CD8-positive, alpha-beta memory T cell (primary cell): Measurements from ENCODE around the gene SLC5A10. TPM values are rescaled to one million over a fixed set of nuclear protein-coding genes. Genes with fewer than 3 reads are reported as not detected.
"Not testable (repeated sequence)": the region's sequence is repeated elsewhere in the genome, so short reads cannot be mapped to it uniquely, and the experiment has no call there.

Experiments used
- CTCF ChIA-PET: fragments of 350-600 bp; sonication (Branson Sonifier 250); formaldehyde crosslinking; loops from one replicate; lab custom pipeline; 2021; ENCODE audit warnings: antibody characterized with exemption; lab: Charles Lee
- POLR2A ChIA-PET: fragments of 350-600 bp; sonication (Branson Sonifier 250); formaldehyde crosslinking; loops from one replicate; lab custom pipeline; 2021; ENCODE audit warnings: antibody characterized with exemption; lab: Charles Lee
- DNase-seq, 5 donors: peaks; one replicate each; pipeline versions ENCODE4 v3.0.0 to v3.0.0-alpha.2; 2020 to 2022; ENCODE audit warnings: mixed read lengths in 1 of 5
- H3K27ac ChIP-seq: one replicate; pipeline ENCODE4 v1.7.0; 2013; ENCODE audit warnings: low read depth, mild to moderate bottlenecking, low read length, moderate library complexity
- H3K27me3 ChIP-seq: 2 replicates; pipeline ENCODE4 v1.7.0; 2013; ENCODE audit warnings: low read length, mild to moderate bottlenecking; ENCODE audit not compliant: insufficient read depth, poor library complexity, severe bottlenecking
- H3K36me3 ChIP-seq: 2 replicates; pipeline ENCODE4 v1.7.0; 2013; ENCODE audit warnings: mild to moderate bottlenecking, low read length, moderate library complexity; ENCODE audit not compliant: insufficient read depth
- H3K4me1 ChIP-seq: 2 replicates; pipeline ENCODE4 v1.7.0; 2013; ENCODE audit warnings: mild to moderate bottlenecking, low read length, moderate library complexity; ENCODE audit not compliant: insufficient read depth
- H3K4me3 ChIP-seq: 2 replicates; pipeline ENCODE4 v1.7.0; 2013; ENCODE audit warnings: mild to moderate bottlenecking, low read length
- H3K9me3 ChIP-seq: 2 replicates; pipeline ENCODE4 v1.7.0; 2013; ENCODE audit warnings: mild to moderate bottlenecking, low read length
- H3K27ac Mint-ChIP-seq, 8 donors: one replicate each; pipeline ENCODE4 v1.8.0; 2020 to 2021; ENCODE audit warnings: mixed read lengths in 8 of 8, mild to moderate bottlenecking in 6 of 8, inconsistent platforms in 3 of 8, moderate library complexity in 3 of 8
- H3K27me3 Mint-ChIP-seq, 2 donors: one replicate each; pipeline ENCODE4 v1.8.0; 2020 to 2021; ENCODE audit warnings: mixed read lengths in 2 of 2, mild to moderate bottlenecking in 1 of 2, moderate library complexity in 1 of 2
- H3K36me3 Mint-ChIP-seq, 3 donors: one replicate each; pipeline ENCODE4 v1.8.0; 2020 to 2021; ENCODE audit warnings: mixed read lengths in 3 of 3, inconsistent platforms in 1 of 3, mild to moderate bottlenecking in 1 of 3
- H3K4me1 Mint-ChIP-seq, 3 donors: one replicate each; pipeline ENCODE4 v1.8.0; 2020 to 2021; ENCODE audit warnings: mixed read lengths in 3 of 3, inconsistent platforms in 1 of 3, mild to moderate bottlenecking in 1 of 3
- H3K4me3 Mint-ChIP-seq, 7 donors: one replicate each; pipeline ENCODE4 v1.8.0; 2020 to 2021; ENCODE audit warnings: mixed read lengths in 7 of 7, mild to moderate bottlenecking in 6 of 7, moderate library complexity in 4 of 7, inconsistent platforms in 2 of 7
- H3K9me3 Mint-ChIP-seq, 5 donors: one replicate each; pipeline ENCODE4 v1.8.0; 2020 to 2022; ENCODE audit warnings: mixed read lengths in 5 of 5, mild to moderate bottlenecking in 3 of 5, moderate library complexity in 2 of 5, inconsistent platforms in 1 of 5
- polyA plus RNA-seq: library from polyadenylated mRNA; unstranded; fragments of 300-500 nt; fragmentation: Illumina TruSeq; gene quantifications from one replicate; pipeline ENCODE4 v1.2.3, GENCODE V29; 2021
- total RNA-seq, 2 experiments: library from RNA; stranded (reverse); gene quantifications; one replicate each; pipeline ENCODE4 v1.2.3, GENCODE V29; 2021

Gene SLC5A10
- total and polyA plus RNA-seq, 3 experiments from 2014 or later: not detected

DNA sequence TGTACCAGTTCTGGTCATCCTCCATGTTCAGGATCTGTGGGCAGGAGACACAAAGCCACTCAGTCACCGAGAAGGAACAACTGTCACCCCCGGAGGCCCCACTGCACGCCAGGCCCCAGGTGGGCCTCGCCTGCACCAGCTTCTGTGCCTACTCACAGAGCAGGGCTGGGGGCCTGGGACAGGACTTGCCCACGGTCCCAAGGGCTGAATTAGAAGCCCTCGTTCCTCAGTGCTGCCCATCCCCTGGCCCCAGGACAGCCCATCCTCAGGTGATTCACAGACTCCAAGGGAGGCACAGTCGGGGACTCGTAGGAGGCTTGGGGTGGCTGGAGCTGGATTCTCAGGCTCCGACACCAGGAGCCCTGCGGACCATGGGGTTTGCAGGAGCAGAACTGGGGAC is 89.9 kb downstream of the SLC5A10 start:
- DNase-seq: not testable (repeated sequence)

GRCh38 chr17:19042369-19042768 is 90.4 kb downstream of the SLC5A10 start:
- H3K4me1 Mint-ChIP-seq, H3K9me3 ChIP-seq, H3K36me3 Mint-ChIP-seq, H3K36me3 ChIP-seq, H3K27me3 Mint-ChIP-seq, POLR2A ChIA-PET, H3K4me3 ChIP-seq, CTCF ChIA-PET, H3K4me1 ChIP-seq, DNase-seq, H3K27me3 ChIP-seq, H3K9me3 Mint-ChIP-seq, H3K27ac Mint-ChIP-seq, H3K4me3 Mint-ChIP-seq, H3K27ac ChIP-seq: not testable (repeated sequence)

More for the DNA sequence above, 89.9 kb downstream of the SLC5A10 start:
- CTCF ChIA-PET, H3K36me3 ChIP-seq, H3K27me3 Mint-ChIP-seq, H3K4me1 ChIP-seq, H3K27me3 ChIP-seq, H3K36me3 Mint-ChIP-seq, H3K4me3 ChIP-seq, H3K27ac ChIP-seq, H3K9me3 Mint-ChIP-seq, H3K4me3 Mint-ChIP-seq, POLR2A ChIA-PET, H3K27ac Mint-ChIP-seq, H3K9me3 ChIP-seq, H3K4me1 Mint-ChIP-seq: not testable (repeated sequence)

GRCh38 chr17:19043032-19043431 is 91.1 kb downstream of the SLC5A10 start:
- H3K9me3 Mint-ChIP-seq, POLR2A ChIA-PET, H3K27me3 ChIP-seq, H3K4me3 ChIP-seq, H3K27me3 Mint-ChIP-seq, H3K27ac Mint-ChIP-seq, H3K9me3 ChIP-seq, CTCF ChIA-PET, H3K4me1 Mint-ChIP-seq, H3K4me1 ChIP-seq, H3K4me3 Mint-ChIP-seq, H3K36me3 Mint-ChIP-seq, DNase-seq, H3K27ac ChIP-seq, H3K36me3 ChIP-seq: not testable (repeated sequence)

DNA sequence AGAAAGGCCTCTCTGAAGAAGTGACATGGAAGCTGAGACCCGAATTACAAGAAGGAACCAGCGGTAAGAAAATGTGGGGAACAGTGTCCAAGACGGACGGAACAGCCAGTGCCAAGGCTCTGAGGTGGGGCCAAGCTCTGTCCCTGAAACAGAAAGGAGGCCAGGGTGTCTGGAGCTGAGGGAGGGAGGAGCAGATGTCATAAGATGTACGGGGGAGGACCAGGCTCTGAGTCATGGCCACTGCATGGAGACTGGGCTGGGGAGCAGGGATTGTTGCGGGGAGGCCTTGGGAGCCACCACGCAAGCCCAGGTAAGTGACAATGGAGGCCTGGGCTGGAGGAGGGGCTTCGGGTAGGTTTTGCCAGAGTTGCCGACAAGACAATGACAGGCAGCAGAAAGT is 92.7 kb downstream of the SLC5A10 start:
- not testable (repeated sequence) for H3K9me3 Mint-ChIP-seq, H3K27ac Mint-ChIP-seq

DNA sequence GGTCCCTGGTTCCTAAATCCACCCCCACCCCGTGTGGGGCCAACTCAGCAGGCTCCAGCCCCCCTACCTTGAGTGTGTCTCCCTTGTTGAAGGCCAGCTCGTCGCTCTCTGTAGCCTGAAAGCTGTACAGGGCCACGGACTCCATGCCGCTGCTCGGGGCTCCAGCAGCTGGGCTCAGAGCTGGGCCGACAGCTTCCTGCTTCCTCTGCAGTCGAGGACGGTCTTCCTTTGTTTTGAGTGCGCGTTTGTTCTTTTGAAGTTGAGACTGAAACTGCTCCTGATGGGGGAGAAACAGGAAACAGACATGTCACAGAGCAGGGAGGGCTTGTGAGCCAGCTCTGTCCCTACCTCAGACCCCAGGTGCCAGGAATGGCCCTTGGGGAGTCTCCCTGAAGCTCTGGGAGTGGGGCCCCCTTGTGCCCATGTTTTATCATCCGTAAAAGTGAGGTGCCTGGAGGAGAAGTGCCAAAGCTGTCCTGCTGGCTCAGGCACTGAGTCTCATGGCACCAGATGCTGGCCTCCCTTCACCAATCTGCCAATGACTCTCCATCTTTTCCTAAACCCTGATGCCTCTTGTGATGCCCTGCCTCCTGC is 94.9 kb downstream of the SLC5A10 start, which contains the start of gene GRAP:
TSS of gene GRAP (minus strand) at position 176 of the 594 bp plus-strand sequence. CDS start at position 145, 31 bp downstream.
- H3K4me1 Mint-ChIP-seq, H3K4me1 ChIP-seq, H3K4me3 ChIP-seq, H3K27ac ChIP-seq, CTCF ChIA-PET, DNase-seq, H3K36me3 ChIP-seq, H3K9me3 ChIP-seq, H3K27me3 Mint-ChIP-seq, H3K27me3 ChIP-seq, H3K4me3 Mint-ChIP-seq, H3K9me3 Mint-ChIP-seq, POLR2A ChIA-PET, H3K36me3 Mint-ChIP-seq, H3K27ac Mint-ChIP-seq: not testable (repeated sequence)

More for the DNA sequence above, 92.7 kb downstream of the SLC5A10 start:
- H3K4me3 Mint-ChIP-seq, POLR2A ChIA-PET, H3K27me3 ChIP-seq, DNase-seq, CTCF ChIA-PET, H3K27ac ChIP-seq, H3K4me1 Mint-ChIP-seq, H3K9me3 ChIP-seq, H3K36me3 Mint-ChIP-seq, H3K4me3 ChIP-seq, H3K36me3 ChIP-seq, H3K4me1 ChIP-seq, H3K27me3 Mint-ChIP-seq: not testable (repeated sequence)

GRCh38 chr17:19047510-19047909 is 95.5 kb downstream of the SLC5A10 start:
- H3K9me3 ChIP-seq, H3K27ac Mint-ChIP-seq, CTCF ChIA-PET, H3K4me3 ChIP-seq, H3K36me3 Mint-ChIP-seq, H3K27me3 ChIP-seq, H3K9me3 Mint-ChIP-seq, H3K27me3 Mint-ChIP-seq, H3K4me1 Mint-ChIP-seq, POLR2A ChIA-PET, DNase-seq, H3K27ac ChIP-seq, H3K4me1 ChIP-seq, H3K36me3 ChIP-seq, H3K4me3 Mint-ChIP-seq: not testable (repeated sequence)

- H3K27ac ChIP-seq, CTCF ChIA-PET, H3K27me3 Mint-ChIP-seq, H3K9me3 ChIP-seq, POLR2A ChIA-PET, H3K9me3 Mint-ChIP-seq, H3K4me3 Mint-ChIP-seq, H3K27me3 ChIP-seq, H3K36me3 ChIP-seq, H3K27ac Mint-ChIP-seq, H3K4me1 Mint-ChIP-seq, H3K36me3 Mint-ChIP-seq, H3K4me1 ChIP-seq, H3K4me3 ChIP-seq: not testable (repeated sequence)
- DNase-seq: peak in 1 of 5 donors; percentile 39
These were observed 96.9 kb downstream of the SLC5A10 start for GRCh38 chr17:19048826-19049225.

GRCh38 chr17:19055447-19055846 is 103.5 kb downstream of the SLC5A10 start:
- CTCF ChIA-PET, H3K27ac ChIP-seq, H3K4me1 Mint-ChIP-seq, H3K4me1 ChIP-seq, H3K9me3 ChIP-seq, H3K9me3 Mint-ChIP-seq, H3K4me3 Mint-ChIP-seq, POLR2A ChIA-PET, H3K4me3 ChIP-seq, H3K36me3 Mint-ChIP-seq, H3K27me3 ChIP-seq, DNase-seq, H3K27ac Mint-ChIP-seq, H3K36me3 ChIP-seq, H3K27me3 Mint-ChIP-seq: not testable (repeated sequence)
